Pancreas (tissue), 10 donors: ENCODE measurements around the gene DOCK4. TPM values are rescaled to one million over a fixed set of nuclear protein-coding genes. Genes with fewer than 3 reads are reported as not detected.

Source experiments
- ATAC-seq, 4 donors: fragments of 200-7000 bp; cut with Tn5 transposase; one replicate each; pipeline versions ENCODE4 v1.8.0 to v1.9.1; 2020; ENCODE audit warnings: mild to moderate bottlenecking in 4 of 4, moderate library complexity in 4 of 4
- DNase-seq, 6 donors: peaks; one replicate each; pipeline ENCODE4 v3.0.0-alpha.2; 2020
- FAIRE-seq: peaks from 2 replicates; lab custom pipeline; 2012; peaks lifted over from hg19 to GRCh38; lab: Jason Lieb, UNC
- H3K27ac ChIP-seq, 4 donors: fragments of 200-600 bp; sonication (generic); 1 replicate in 3 of 4; 2 replicates in 1 of 4; pipeline versions ENCODE4 v1.5.0 to v1.8.0; 2020
- H3K27me3 ChIP-seq, 4 donors: fragments of 200-600 bp; one replicate each; pipeline ENCODE4 v1.8.0; 2021
- H3K36me3 ChIP-seq, 3 donors: fragments of 200-600 bp; sonication (generic) in 1 of 3; one replicate each; pipeline versions ENCODE4 v1.5.0 to v1.8.0; 2020 to 2021
- H3K4me1 ChIP-seq, 3 donors: fragments of 200-600 bp; one replicate each; pipeline ENCODE4 v1.8.0; 2021
- H3K4me3 ChIP-seq, 4 donors: fragments of 200-600 bp; sonication (generic) in 2 of 4; one replicate each; pipeline versions ENCODE4 v1.5.0 to v1.8.0; 2020 to 2021
- H3K9me3 ChIP-seq, 4 donors: fragments of 200-600 bp; one replicate each; pipeline ENCODE4 v1.8.0; 2021
- WGBS, 2 donors: extraction: QIAGEN DNeasy Blood & Tissue Kit; methylation state at CpG; one replicate each; pipeline ENCODE4 v1.1.7; 2013; 5-methylcytosine and 5-hydroxymethylcytosine counted together
- intact Hi-C, 3 donors: fragments of 100-400 bp; cut with DNase I; formaldehyde crosslinking; loops; one replicate each; pipeline versions ENCODE4 v1.11.1 to v1.14.2; 2022
- polyA plus RNA-seq, 2 donors: library from polyadenylated mRNA; stranded (reverse); fragments of 200-250 nt; gene quantifications; one replicate each; pipeline ENCODE4 v1.2.3, GENCODE V29; 2013
- total RNA-seq, 6 donors: library from RNA; stranded (reverse); fragmentation: NEBNext Ultra II Directional in 4 of 6; extraction: Animal tissue kit (Norgen Biotek cat#: 25700) in 4 of 6; gene quantifications; one replicate each; pipeline versions ENCODE4 v1.2.1 to v1.2.4, GENCODE V29; 2021 to 2023
- TF ChIP-seq, protein P1 (sequence below), 4 donors: fragments of 200-600 bp; sonication (generic) in 3 of 4; IDR thresholded peaks; one replicate each; pipeline versions ENCODE4 v1.5.0 to v1.8.0; 2021; ENCODE audit warnings: antibody characterized with exemption in 4 of 4
- donor health status: healthy with polysubstance abuse.
- donor health status: DM: no; HTN: no; CAD: no; lungs with moderate emphysema.
- donor health status: DM: no; HTN: no; CAD: no.
- donor health status: control.
- donor health status: control.
- donor health status: Bipolar disorder and iron deficiency.
- donor health status: DM: yes; HTN: yes; CAD: no.
- donor health status: DM: no; HTN: no; CAD: no.
- donor health status: DM: no; HTN: no; CAD: no.
- donor health status: DM: yes; HTN: yes; CAD: no.

DOCK4 gene
- total and polyA plus RNA-seq, 8 donors, result 5.4 to 15.5 (median 6.1) TPM

DNA sequence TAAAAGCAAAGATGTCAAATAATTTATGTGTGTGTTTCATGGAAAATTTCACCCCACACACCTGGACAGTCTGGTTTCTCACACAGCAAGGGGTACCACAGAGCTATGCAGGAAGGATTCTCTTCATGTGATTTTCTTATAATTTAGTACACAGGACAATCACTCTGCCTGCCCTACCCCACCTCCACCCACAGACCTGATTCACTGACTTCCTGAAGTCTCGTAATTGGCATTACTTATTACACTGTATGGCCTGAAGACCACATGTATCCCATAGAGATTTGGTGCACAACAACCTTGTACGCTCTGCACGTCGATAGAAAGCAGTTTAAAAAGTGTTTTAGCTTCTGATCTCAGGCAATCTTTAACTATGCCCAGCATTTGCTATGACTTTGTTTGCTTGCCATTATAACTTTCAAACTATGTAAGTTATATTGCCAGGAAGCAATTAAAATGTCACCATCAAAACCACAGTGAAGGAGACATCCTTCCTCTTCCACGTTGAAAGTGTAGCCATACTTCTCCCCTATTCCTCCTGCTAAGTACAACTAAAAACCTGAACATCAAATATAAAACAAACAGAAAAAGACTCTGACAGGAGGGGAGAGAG, 364.5 kb downstream of the DOCK4 start:
- H3K9me3 ChIP-seq, result no peaks in the 10 kb centered on the region
- 51 to 57% methylated on average over 5 of the region's 5 CpGs for WGBS, 2 donors
- H3K27ac ChIP-seq, result no peak overlapping the region
- no peak for ATAC-seq
- H3K36me3 ChIP-seq, result no peaks in the 10 kb centered on the region
- DNase-seq, result no peak
- H3K4me3 ChIP-seq, result no peak overlapping the region
- H3K4me1 ChIP-seq, result no peaks in the 10 kb centered on the region
- intact Hi-C loops, result loop anchor here in 1 of 3 donors (10.0 kb wide), 1 partner anchor 67 kb away; no protein-coding TSS in a partner anchor
- FAIRE-seq, result no peak
- TF ChIP-seq, protein P1, sequence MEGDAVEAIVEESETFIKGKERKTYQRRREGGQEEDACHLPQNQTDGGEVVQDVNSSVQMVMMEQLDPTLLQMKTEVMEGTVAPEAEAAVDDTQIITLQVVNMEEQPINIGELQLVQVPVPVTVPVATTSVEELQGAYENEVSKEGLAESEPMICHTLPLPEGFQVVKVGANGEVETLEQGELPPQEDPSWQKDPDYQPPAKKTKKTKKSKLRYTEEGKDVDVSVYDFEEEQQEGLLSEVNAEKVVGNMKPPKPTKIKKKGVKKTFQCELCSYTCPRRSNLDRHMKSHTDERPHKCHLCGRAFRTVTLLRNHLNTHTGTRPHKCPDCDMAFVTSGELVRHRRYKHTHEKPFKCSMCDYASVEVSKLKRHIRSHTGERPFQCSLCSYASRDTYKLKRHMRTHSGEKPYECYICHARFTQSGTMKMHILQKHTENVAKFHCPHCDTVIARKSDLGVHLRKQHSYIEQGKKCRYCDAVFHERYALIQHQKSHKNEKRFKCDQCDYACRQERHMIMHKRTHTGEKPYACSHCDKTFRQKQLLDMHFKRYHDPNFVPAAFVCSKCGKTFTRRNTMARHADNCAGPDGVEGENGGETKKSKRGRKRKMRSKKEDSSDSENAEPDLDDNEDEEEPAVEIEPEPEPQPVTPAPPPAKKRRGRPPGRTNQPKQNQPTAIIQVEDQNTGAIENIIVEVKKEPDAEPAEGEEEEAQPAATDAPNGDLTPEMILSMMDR (IDR thresholded peaks at IDR 0.05), result no peak
- no peaks in the 10 kb centered on the region for H3K27me3 ChIP-seq

DNA sequence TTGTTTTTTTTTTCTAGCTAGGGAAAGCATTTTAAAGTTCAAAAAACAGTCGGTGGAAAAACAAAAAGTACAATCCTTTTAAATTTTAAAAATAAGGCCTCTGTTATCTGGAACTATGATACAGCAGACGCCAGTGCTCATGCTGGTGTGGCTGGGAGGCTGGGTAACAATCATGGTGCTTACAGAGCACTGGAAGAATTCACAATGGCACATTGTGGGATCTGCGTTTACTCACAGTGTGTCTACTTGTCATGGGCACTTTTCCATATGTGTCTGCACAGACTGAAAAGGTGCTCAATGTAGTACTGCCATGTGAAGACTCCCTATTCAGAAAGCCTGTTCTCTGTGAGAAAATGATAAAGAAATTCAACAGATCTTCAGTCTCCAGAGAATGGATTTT, 365.7 kb downstream of the DOCK4 start:
- Histone ChIP-seq H3K36me3 (no peaks in the 10 kb centered on the region), H3K4me3 (no peak overlapping the region), H3K9me3 (no peaks in the 10 kb centered on the region), H3K27ac (no peak overlapping the region), H3K27me3 (no peaks in the 10 kb centered on the region), H3K4me1 (no peaks in the 10 kb centered on the region)
- ATAC-seq (no peak), FAIRE-seq (no peak), DNase-seq (no peak)
- WGBS, 2 donors, result 76 to 81% methylated on average over 3 of the region's 3 CpGs
- TF ChIP-seq, protein P1 (IDR thresholded peaks at IDR 0.05), result no peak
- intact Hi-C loops, result loop anchor here in 1 of 3 donors (10.0 kb wide), 1 partner anchor 66 kb away; no protein-coding TSS in a partner anchor

DNA sequence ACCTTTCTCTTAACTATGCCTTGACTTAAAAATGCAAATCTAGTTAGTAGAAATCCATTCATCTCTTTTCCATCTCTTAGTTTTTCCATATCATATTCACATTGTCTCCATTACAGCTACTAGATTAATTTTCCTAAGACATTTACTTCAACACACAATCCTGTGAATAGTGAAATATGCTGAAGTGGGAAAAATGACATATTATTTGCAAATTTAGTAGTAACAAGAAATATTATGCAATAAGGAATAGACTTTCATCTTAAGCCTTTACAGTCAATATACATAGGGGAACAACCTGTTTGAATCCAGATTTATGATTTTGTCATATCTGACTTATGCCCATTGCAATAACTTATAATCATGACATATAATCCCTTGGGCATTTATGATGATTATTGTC, 366.9 kb downstream of the DOCK4 start:
- no peaks in the 10 kb centered on the region for H3K9me3 ChIP-seq
- intact Hi-C loops, result no loop called here
- TF ChIP-seq, protein P1 (IDR thresholded peaks at IDR 0.05), result no peak
- no peak overlapping the region for H3K4me3 ChIP-seq
- ATAC-seq (no peak), DNase-seq (no peak), FAIRE-seq (no peak)
- no peaks in the 10 kb centered on the region for H3K4me1 ChIP-seq
- no peaks in the 10 kb centered on the region for H3K27me3 ChIP-seq
- H3K36me3 ChIP-seq, result no peaks in the 10 kb centered on the region
- H3K27ac ChIP-seq, result no peak overlapping the region

DNA sequence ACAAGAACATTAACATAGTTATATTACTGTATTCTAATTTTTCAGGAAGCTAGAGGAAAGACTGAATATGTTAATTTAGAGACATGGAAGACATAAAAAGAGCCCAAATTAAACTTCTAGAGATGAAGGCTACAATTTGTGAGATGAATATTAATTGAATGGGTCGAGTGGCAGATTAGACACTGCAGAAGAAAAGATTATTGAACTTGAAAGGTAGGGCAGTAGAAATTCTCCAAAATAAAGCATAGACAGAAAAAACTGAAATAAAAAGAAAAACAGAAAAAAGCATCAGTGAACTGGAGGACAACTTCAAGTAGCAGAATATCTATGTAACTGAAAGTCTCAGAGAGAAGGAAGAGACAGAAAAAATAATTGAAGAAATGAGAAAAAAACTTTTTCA, 369.6 kb downstream of the DOCK4 start:
- Histone ChIP-seq H3K27ac (no peak overlapping the region), H3K27me3 (no peaks in the 10 kb centered on the region), H3K9me3 (no peaks in the 10 kb centered on the region), H3K4me3 (no peak overlapping the region), H3K36me3 (no peaks in the 10 kb centered on the region), H3K4me1 (no peaks in the 10 kb centered on the region)
- ATAC-seq, result no peak
- TF ChIP-seq, protein P1 (IDR thresholded peaks at IDR 0.05), result no peak
- WGBS, 2 donors, result 91 to 92% methylated on average over 1 of the region's 1 CpG
- DNase-seq, result no peak
- intact Hi-C loops, result no loop called here
- no peak for FAIRE-seq

DNA sequence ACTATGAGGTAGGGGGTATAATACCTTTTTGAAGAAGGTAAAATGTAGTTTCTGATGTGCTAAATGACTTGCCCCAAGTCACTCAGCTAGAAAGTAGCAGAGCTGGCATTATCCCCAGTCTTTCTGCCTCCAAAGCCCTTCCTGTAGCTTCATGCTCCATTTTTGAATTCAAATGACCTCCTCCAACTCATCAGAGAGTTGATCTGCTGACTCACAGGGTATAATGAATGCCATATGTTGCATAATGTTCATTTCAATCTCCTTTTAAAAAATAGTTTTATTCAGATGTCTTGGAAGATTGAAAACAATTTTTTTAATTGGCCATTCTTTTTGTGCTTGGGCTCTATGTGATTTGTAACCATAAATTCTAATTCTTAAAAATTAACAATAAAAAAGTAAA, 371.1 kb downstream of the DOCK4 start:
- ATAC-seq (no peak), DNase-seq (no peak), FAIRE-seq (no peak)
- intact Hi-C loops, result no loop called here
- Histone ChIP-seq H3K4me3 (no peak overlapping the region), H3K27me3 (no peaks in the 10 kb centered on the region), H3K27ac (no peak overlapping the region), H3K9me3 (no peaks in the 10 kb centered on the region), H3K36me3 (no peaks in the 10 kb centered on the region), H3K4me1 (no peaks in the 10 kb centered on the region)
- TF ChIP-seq, protein P1 (IDR thresholded peaks at IDR 0.05), result no peak
